SK-N-SH (cell line): ENCODE data around the gene BCL7B. TPM values are rescaled to one million over a fixed set of nuclear protein-coding genes. Genes with fewer than 3 reads are reported as not detected.

ENCODE experiments used
- CTCF ChIA-PET: fragments of 300-600, 350-600 bp; formaldehyde crosslinking; extraction: SDS; loops from one replicate; lab custom pipeline; 2021; lab: Yijun Ruan, JAX
- POLR2A ChIA-PET: fragments of 350-600 bp; sonication (Branson Sonifier 250); formaldehyde crosslinking; extraction: SDS; loops from one replicate; lab custom pipeline; 2020; ENCODE audit warnings: antibody characterized with exemption, inconsistent platforms; lab: Yijun Ruan, JAX
- DNase-seq: peaks from one replicate; pipeline ENCODE4 v3.0.0; 2012
- H2AFZ ChIP-seq: fragments of 200-600 bp; sonication (generic); 2 replicates; pipeline ENCODE4 v1.8.1; 2016; ENCODE audit warnings: antibody characterized with exemption, mild to moderate bottlenecking, low read depth
- H3F3A ChIP-seq: fragments of 200-600 bp; sonication (generic); replicated peaks from 2 replicates; pipeline ENCODE3; 2016; ENCODE audit warnings: antibody characterized with exemption, mild to moderate bottlenecking; ENCODE audit not compliant: insufficient read depth
- H3K27ac ChIP-seq, 2 experiments: fragments of 200-500 bp in 1 of 2; fragments of 200-600 bp in 1 of 2; sonication (Bioruptor generic) in 1 of 2; sonication (generic), shearing (Covaris generic) in 1 of 2; 2 replicates each; pipeline versions ENCODE4 v1.5.1 to v1.6.1; 2014 to 2016; ENCODE audit warnings: low read depth in 2 of 2, inconsistent platforms in 1 of 2, low read length in 1 of 2, mild to moderate bottlenecking in 1 of 2, mixed read lengths in 1 of 2
- H3K27me3 ChIP-seq: fragments of 200-600 bp; sonication (generic), shearing (Covaris generic); 2 replicates; pipeline ENCODE4 v1.6.1; 2016; ENCODE audit warnings: mixed run types; ENCODE audit not compliant: insufficient read depth
- H3K36me3 ChIP-seq, 2 experiments: fragments of 200-500 bp in 1 of 2; fragments of 200-600 bp in 1 of 2; sonication (Bioruptor generic) in 1 of 2; sonication (generic) in 1 of 2; replicated peaks in 1 of 2; 2 replicates each; pipeline versions ENCODE3 to v1.5.1; 2014 to 2016; ENCODE audit warnings: low read length in 1 of 2, mild to moderate bottlenecking in 1 of 2; ENCODE audit not compliant: insufficient read depth in 2 of 2, control insufficient read depth in 1 of 2
- H3K4me1 ChIP-seq, 2 experiments: fragments of 200-500 bp in 1 of 2; fragments of 200-600 bp in 1 of 2; sonication (Bioruptor generic) in 1 of 2; sonication (generic), shearing (Covaris generic) in 1 of 2; 2 replicates each; pipeline versions ENCODE4 v1.5.1 to v1.6.1; 2014 to 2016; ENCODE audit warnings: low read depth in 1 of 2, low read length in 1 of 2, mixed run types in 1 of 2; ENCODE audit not compliant: insufficient read depth in 2 of 2, control insufficient read depth in 1 of 2
- H3K4me2 ChIP-seq: fragments of 200-600 bp; sonication (generic), shearing (Covaris generic); 2 replicates; pipeline ENCODE4 v1.6.1; 2017; ENCODE audit warnings: mixed run types
- H3K4me3 ChIP-seq, 2 experiments: fragments of 200-500 bp in 1 of 2; fragments of 200-600 bp in 1 of 2; sonication (Bioruptor generic) in 1 of 2; sonication (generic), shearing (Covaris generic) in 1 of 2; 2 replicates each; pipeline versions ENCODE4 v1.5.1 to v1.8.1; 2014 to 2016; ENCODE audit warnings: low read depth in 2 of 2, inconsistent platforms in 1 of 2, low read length in 1 of 2, mild to moderate bottlenecking in 1 of 2, mixed read lengths in 1 of 2, moderate library complexity in 1 of 2
- H3K79me2 ChIP-seq: fragments of 200-600 bp; sonication (generic); 2 replicates; pipeline ENCODE4 v1.8.1; 2017; ENCODE audit warnings: mild to moderate bottlenecking; ENCODE audit not compliant: insufficient read depth
- H3K9ac ChIP-seq: fragments of 200-600 bp; sonication (generic); 2 replicates; pipeline ENCODE4 v1.6.1; 2017; ENCODE audit warnings: mixed run types
- H3K9me2 ChIP-seq: fragments of 200-600 bp; sonication (generic); 2 replicates; pipeline ENCODE4 v1.6.1; 2017; ENCODE audit warnings: mixed run types
- H3K9me3 ChIP-seq: fragments of 200-600 bp; sonication (generic); 2 replicates; pipeline ENCODE4 v1.6.1; 2017; ENCODE audit warnings: mixed run types, mild to moderate bottlenecking, moderate library complexity
- H4K20me1 ChIP-seq: fragments of 200-600 bp; sonication (generic); 2 replicates; pipeline ENCODE4 v1.6.1; 2017; ENCODE audit warnings: mild to moderate bottlenecking, mixed run types; ENCODE audit not compliant: insufficient read depth
- CHD2 ChIP-seq: fragments of 150-350 bp; IDR thresholded peaks from 2 replicates; pipeline ENCODE4 v1.6.1; 2018; ENCODE audit warnings: low read length; ENCODE audit not compliant: partially characterized antibody
- CTCF ChIP-seq: fragments of 200-600 bp; sonication (generic); IDR thresholded peaks from 2 replicates; pipeline ENCODE4 v1.6.1; 2017; ENCODE audit warnings: antibody characterized with exemption, mild to moderate bottlenecking, moderate library complexity
- ELF1 ChIP-seq: IDR thresholded peaks from 2 replicates; pipeline ENCODE4 v1.4.0; 2012
- EP300 ChIP-seq, 2 experiments: IDR thresholded peaks; 2 replicates each; pipeline versions ENCODE4 v1.4.0 to v1.6.1; 2012; ENCODE audit warnings: borderline replicate concordance in 1 of 2, low read depth in 1 of 2, low read length in 1 of 2
- FOSL2 ChIP-seq: IDR thresholded peaks from 2 replicates; pipeline ENCODE4 v1.4.0; 2012; ENCODE audit warnings: low read depth, mild to moderate bottlenecking, moderate library complexity, borderline replicate concordance
- GABPA ChIP-seq: IDR thresholded peaks from 2 replicates; pipeline ENCODE4 v1.4.0; 2012; ENCODE audit warnings: low read depth, mild to moderate bottlenecking
- IRF3 ChIP-seq: fragments of 150-350 bp; IDR thresholded peaks from 2 replicates; pipeline ENCODE4 v1.6.1; 2016; ENCODE audit warnings: mild to moderate bottlenecking, low read depth, low read length
- JUND ChIP-seq: IDR thresholded peaks from 2 replicates; pipeline ENCODE4 v1.4.0; 2012
- MEF2A ChIP-seq: IDR thresholded peaks from 2 replicates; pipeline ENCODE4 v1.4.0; 2012; ENCODE audit warnings: low read depth, borderline replicate concordance
- POLR2AphosphoS5 ChIP-seq: IDR thresholded peaks from 2 replicates; pipeline ENCODE4 v1.6.1; 2012; ENCODE audit warnings: low read depth, low read length
- RAD21 ChIP-seq: IDR thresholded peaks from 2 replicates; pipeline ENCODE4 v1.6.1; 2012; ENCODE audit warnings: mild to moderate bottlenecking, low read length
- RCOR1 ChIP-seq: fragments of 150-350 bp; IDR thresholded peaks from 2 replicates; pipeline ENCODE4 v1.6.1; 2017; ENCODE audit warnings: antibody characterized with exemption, low read length
- RFX5 ChIP-seq: IDR thresholded peaks from 2 replicates; pipeline ENCODE4 v1.6.1; 2012; ENCODE audit warnings: mild to moderate bottlenecking, improper control_type of control experiment, low read length
- RXRA ChIP-seq: IDR thresholded peaks from 2 replicates; pipeline ENCODE4 v1.4.0; 2012; ENCODE audit warnings: low read depth, mild to moderate bottlenecking, borderline replicate concordance
- SMC3 ChIP-seq: IDR thresholded peaks from 2 replicates; pipeline ENCODE4 v1.6.1; 2012; ENCODE audit warnings: low read depth, low read length, improper control_type of control experiment
- TAF1 ChIP-seq: IDR thresholded peaks from 2 replicates; pipeline ENCODE4 v1.6.1; 2012; ENCODE audit warnings: low read depth, mild to moderate bottlenecking, low read length, moderate library complexity, borderline replicate concordance
- TCF12 ChIP-seq: IDR thresholded peaks from 2 replicates; pipeline ENCODE4 v1.4.0; 2012
- YY1 ChIP-seq: IDR thresholded peaks from 2 replicates; pipeline ENCODE4 v1.4.0; 2012; ENCODE audit warnings: low read depth, mild to moderate bottlenecking
- ZBTB33 ChIP-seq: IDR thresholded peaks from 2 replicates; pipeline ENCODE4 v1.4.0; 2012; ENCODE audit warnings: low read depth, borderline replicate concordance
- WGBS: methylation state at CpG from one replicate; pipeline ENCODE4 v1.1.6; 2017; ENCODE audit warnings: low lambda C conversion rate; 5-methylcytosine and 5-hydroxymethylcytosine counted together
- polyA plus RNA-seq, 3 experiments: library from polyadenylated mRNA; depleted of rRNA; stranded (reverse); fragments of >200 nt; gene quantifications; 2 replicates each; pipeline ENCODE4 v1.2.3, GENCODE V29; 2012
- TF ChIP-seq, protein P1 (sequence below): IDR thresholded peaks from 2 replicates; pipeline ENCODE4; 2012

BCL7B gene
- polyA plus RNA-seq, 1 of the 3 experiments (the other 2 are of a cell fraction): 114 TPM

GRCh38 chr7:73507556-73507955 lies 49.9 kb downstream of the BCL7B start:
- Histone ChIP-seq H3K4me2 (no peak overlapping the region), H3K36me3 (peaks cover 51 to 88% of the 10 kb centered on the region in 2 experiments)
- POLR2A ChIA-PET: no interaction called here

More at GRCh38 chr7:73507556-73507955, 49.9 kb downstream of the BCL7B start:
- no peaks in the 10 kb centered on the region for H3K9me2 ChIP-seq
- H3F3A ChIP-seq: peaks cover 18% of the 10 kb centered on the region
- TF ChIP-seq RCOR1 (no peak), CHD2 (no peak), MEF2A (no peak), RXRA (no peak), SMC3 (no peak), RAD21 (no peak), ZBTB33 (no peak), TCF12 (no peak), IRF3 (no peak), TAF1 (no peak), GABPA (no peak), RFX5 (no peak), FOSL2 (no peak), YY1 (no peak), JUND (no peak), ELF1 (no peak), EP300 (IDR thresholded peaks at IDR 0.05; ENCODE audit: borderline replicate concordance in 1 of 2, low read depth in 1 of 2, low read length in 1 of 2) (no peak), CTCF (no peak), POLR2AphosphoS5 (no peak)
- TF ChIP-seq, protein P1, sequence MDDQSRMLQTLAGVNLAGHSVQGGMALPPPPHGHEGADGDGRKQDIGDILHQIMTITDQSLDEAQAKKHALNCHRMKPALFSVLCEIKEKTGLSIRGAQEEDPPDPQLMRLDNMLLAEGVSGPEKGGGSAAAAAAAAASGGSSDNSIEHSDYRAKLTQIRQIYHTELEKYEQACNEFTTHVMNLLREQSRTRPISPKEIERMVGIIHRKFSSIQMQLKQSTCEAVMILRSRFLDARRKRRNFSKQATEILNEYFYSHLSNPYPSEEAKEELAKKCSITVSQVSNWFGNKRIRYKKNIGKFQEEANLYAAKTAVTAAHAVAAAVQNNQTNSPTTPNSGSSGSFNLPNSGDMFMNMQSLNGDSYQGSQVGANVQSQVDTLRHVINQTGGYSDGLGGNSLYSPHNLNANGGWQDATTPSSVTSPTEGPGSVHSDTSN: no peak
- no peak overlapping the region for H3K27ac ChIP-seq
- no peak overlapping the region for H3K4me3 ChIP-seq
- peaks cover 68% of the 10 kb centered on the region for H4K20me1 ChIP-seq
- CTCF ChIA-PET: interaction anchor here (1.0 kb wide), 1 partner anchor 56 kb away, joined by 4 read pairs; no protein-coding TSS in a partner anchor
- no peaks in the 10 kb centered on the region for H3K4me1 ChIP-seq
- H3K9ac ChIP-seq: no peak overlapping the region
- H3K79me2 ChIP-seq: peaks cover 99% of the 10 kb centered on the region
- H3K9me3 ChIP-seq: no peaks in the 10 kb centered on the region
- WGBS: 100% methylated on average over 2 of the region's 2 CpGs
- no peaks in the 10 kb centered on the region for H3K27me3 ChIP-seq
- no peak for DNase-seq
- no peak overlapping the region for H2AFZ ChIP-seq
